ENCODE results near the gene ASCL1. TPM values are rescaled to one million over a fixed set of nuclear protein-coding genes. Genes with fewer than 3 reads are reported as not detected.

Gene ASCL1
- total and polyA plus RNA-seq, 4 donors = 0.06 TPM; not detected in 3

DNA sequence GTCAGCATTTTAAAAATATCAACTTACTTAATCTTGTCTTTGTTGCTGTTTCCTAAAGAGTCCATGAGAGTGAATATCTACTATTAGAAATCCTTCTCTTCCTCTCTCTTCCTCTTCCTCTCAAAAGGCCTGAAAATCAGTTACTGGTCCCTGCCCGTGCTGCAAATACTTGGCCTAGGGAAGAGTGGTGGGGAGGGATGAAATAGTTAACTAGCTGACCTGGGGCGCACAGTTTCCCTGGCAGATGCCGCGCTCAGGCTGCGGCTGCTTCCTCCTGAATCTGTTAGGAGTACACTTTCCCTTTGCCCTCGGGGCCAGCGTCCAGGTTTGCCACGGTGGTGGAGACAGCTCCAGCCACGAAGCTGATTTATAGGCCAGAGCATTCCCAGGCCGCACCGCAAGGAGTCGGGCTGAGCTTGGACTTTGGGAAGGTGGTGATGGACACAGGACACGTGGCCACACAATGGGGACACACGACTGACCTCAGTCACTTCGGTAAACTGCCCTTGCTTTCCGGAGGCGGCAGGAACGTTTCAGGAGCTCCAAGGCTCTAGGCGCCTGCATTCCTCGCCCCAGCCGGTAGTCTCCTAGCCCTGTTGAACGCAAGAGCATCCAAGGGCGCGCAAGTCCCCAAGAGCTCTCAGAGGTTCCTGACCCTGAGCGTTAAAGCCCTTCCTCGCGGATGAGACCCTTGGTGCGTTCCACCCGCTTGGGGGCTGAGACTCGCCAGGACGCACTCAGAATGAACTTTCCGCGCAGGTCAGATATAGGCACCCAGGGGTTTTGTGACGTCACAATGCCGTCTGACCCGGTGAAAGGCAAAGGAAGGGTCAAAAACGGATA, 7.1 kb upstream of the ASCL1 start:
- Histone ChIP-seq H3K4me1 (ENCODE audit: control insufficient read depth in 4 of 4, insufficient read depth in 4 of 4, low read length in 3 of 4) (peaks cover 5 to 26% (median 17%) of the 10 kb centered on the region in 4 donors), H3K27ac (ENCODE audit: low read depth in 1 of 2, low read length in 2 of 2) (peak overlapping the region; percentile 48 to 56), H3K9ac (ENCODE audit: low read depth in 1 of 2, low read length in 2 of 2) (peak overlapping the region in 1 of 2 donors; percentile 9), H3K4me3 (ENCODE audit: low read depth in 1 of 3, low read length in 3 of 3) (peak overlapping the region; percentile 4 to 37 (median 34)), H3K27me3 (ENCODE audit: control insufficient read depth in 4 of 4, insufficient read depth in 4 of 4, low read length in 3 of 4) (peaks cover 0 to 5% (median 0%) of the 10 kb centered on the region in 4 donors), H3K36me3 (ENCODE audit: control insufficient read depth in 4 of 4, insufficient read depth in 3 of 4, low read depth in 1 of 4, low read length in 3 of 4) (no peaks in the 10 kb centered on the region), H3K9me3 (ENCODE audit: control insufficient read depth in 4 of 4, low read length in 3 of 4) (peaks cover 0 to 4% (median 1%) of the 10 kb centered on the region in 4 donors)
- DNase-seq (ENCODE audit: low spot score) = peak; percentile 65
- TF ChIP-seq, protein P1, sequence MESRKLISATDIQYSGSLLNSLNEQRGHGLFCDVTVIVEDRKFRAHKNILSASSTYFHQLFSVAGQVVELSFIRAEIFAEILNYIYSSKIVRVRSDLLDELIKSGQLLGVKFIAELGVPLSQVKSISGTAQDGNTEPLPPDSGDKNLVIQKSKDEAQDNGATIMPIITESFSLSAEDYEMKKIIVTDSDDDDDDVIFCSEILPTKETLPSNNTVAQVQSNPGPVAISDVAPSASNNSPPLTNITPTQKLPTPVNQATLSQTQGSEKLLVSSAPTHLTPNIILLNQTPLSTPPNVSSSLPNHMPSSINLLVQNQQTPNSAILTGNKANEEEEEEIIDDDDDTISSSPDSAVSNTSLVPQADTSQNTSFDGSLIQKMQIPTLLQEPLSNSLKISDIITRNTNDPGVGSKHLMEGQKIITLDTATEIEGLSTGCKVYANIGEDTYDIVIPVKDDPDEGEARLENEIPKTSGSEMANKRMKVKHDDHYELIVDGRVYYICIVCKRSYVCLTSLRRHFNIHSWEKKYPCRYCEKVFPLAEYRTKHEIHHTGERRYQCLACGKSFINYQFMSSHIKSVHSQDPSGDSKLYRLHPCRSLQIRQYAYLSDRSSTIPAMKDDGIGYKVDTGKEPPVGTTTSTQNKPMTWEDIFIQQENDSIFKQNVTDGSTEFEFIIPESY (IDR thresholded peaks at IDR 0.05) = peak; percentile 81
- TF ChIP-seq, protein P2, sequence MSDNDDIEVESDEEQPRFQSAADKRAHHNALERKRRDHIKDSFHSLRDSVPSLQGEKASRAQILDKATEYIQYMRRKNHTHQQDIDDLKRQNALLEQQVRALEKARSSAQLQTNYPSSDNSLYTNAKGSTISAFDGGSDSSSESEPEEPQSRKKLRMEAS (IDR thresholded peaks at IDR 0.05) = peak; percentile 94
- peak; percentile 88 for TF ChIP-seq YY1 (IDR thresholded peaks at IDR 0.05)
- TF ChIP-seq HNF4G (IDR thresholded peaks at IDR 0.05) = peak; percentile 97
- TF ChIP-seq SP1 (IDR thresholded peaks at IDR 0.05) = peak; percentile 98
- TF ChIP-seq HNF4A (conservative IDR thresholded peaks at IDR 0.05) = peak; percentile 100
- peak; percentile 81 for TF ChIP-seq FOXA2 (IDR thresholded peaks at IDR 0.05)
- peak; percentile 92 to 93 for TF ChIP-seq RAD21 (IDR thresholded peaks at IDR 0.05)
- peak; percentile 86 to 89 for TF ChIP-seq JUND (IDR thresholded peaks at IDR 0.05)
- no peak for TF ChIP-seq TAF1 (conservative IDR thresholded peaks at IDR 0.05)
- TF ChIP-seq RXRA (IDR thresholded peaks at IDR 0.05) = peak; percentile 91
- peak; percentile 90 for TF ChIP-seq FOXA1 (IDR thresholded peaks at IDR 0.05)
- TF ChIP-seq, protein P3, sequence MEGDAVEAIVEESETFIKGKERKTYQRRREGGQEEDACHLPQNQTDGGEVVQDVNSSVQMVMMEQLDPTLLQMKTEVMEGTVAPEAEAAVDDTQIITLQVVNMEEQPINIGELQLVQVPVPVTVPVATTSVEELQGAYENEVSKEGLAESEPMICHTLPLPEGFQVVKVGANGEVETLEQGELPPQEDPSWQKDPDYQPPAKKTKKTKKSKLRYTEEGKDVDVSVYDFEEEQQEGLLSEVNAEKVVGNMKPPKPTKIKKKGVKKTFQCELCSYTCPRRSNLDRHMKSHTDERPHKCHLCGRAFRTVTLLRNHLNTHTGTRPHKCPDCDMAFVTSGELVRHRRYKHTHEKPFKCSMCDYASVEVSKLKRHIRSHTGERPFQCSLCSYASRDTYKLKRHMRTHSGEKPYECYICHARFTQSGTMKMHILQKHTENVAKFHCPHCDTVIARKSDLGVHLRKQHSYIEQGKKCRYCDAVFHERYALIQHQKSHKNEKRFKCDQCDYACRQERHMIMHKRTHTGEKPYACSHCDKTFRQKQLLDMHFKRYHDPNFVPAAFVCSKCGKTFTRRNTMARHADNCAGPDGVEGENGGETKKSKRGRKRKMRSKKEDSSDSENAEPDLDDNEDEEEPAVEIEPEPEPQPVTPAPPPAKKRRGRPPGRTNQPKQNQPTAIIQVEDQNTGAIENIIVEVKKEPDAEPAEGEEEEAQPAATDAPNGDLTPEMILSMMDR (IDR thresholded peaks at IDR 0.05; ENCODE audit: low read depth, low read length, missing input control) = peak; percentile 83
- peak in 1 of 2 donors; percentile 36 for TF ChIP-seq EGR1 (IDR thresholded peaks at IDR 0.05; ENCODE audit: low read depth in 2 of 2)
- TF ChIP-seq, protein P4, sequence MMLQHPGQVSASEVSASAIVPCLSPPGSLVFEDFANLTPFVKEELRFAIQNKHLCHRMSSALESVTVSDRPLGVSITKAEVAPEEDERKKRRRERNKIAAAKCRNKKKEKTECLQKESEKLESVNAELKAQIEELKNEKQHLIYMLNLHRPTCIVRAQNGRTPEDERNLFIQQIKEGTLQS (IDR thresholded peaks at IDR 0.05) = peak; percentile 43
- TF ChIP-seq NR2F2 (IDR thresholded peaks at IDR 0.05) = peak; percentile 57
- TF ChIP-seq REST (IDR thresholded peaks at IDR 0.05) = peak; percentile 91
- no peak for TF ChIP-seq GABPA (IDR thresholded peaks at IDR 0.05 in 1 of 2, conservative IDR thresholded peaks at IDR 0.05 in 1 of 2)
- WGBS = 4% methylated on average over 37 of the region's 37 CpGs
